K562 (cell line): ENCODE results near the gene DNMT1. TPM values are rescaled to one million over a fixed set of nuclear protein-coding genes. Genes with fewer than 3 reads are reported as not detected.
A peak's percentile ranks its signal among the peaks of the same experiment; 100 is the strongest.

Source experiments
- CEBPG ChIP-seq, 3 experiments: fragments of 200-800 bp in 1 of 3; sonication (Bioruptor generic) in 1 of 3; sonication (generic) in 1 of 3; formaldehyde crosslinking in 1 of 3; IDR thresholded peaks in 2 of 3; conservative IDR thresholded peaks in 1 of 3; 2 replicates each; pipeline versions ENCODE4 v1.6.1 to v1.8.0; 2016 to 2022; ENCODE audit warnings: missing compliant biosample characterization in 2 of 3, missing genetic modification characterization in 2 of 3, mild to moderate bottlenecking in 1 of 3, missing genetic modification reagents in 1 of 3
- COPS2 ChIP-seq: fragments of 450-650 bp; conservative IDR thresholded peaks from 2 replicates; pipeline ENCODE4 v1.6.1; 2016; ENCODE audit warnings: mild to moderate bottlenecking, moderate library complexity
- ETS1 ChIP-seq: conservative IDR thresholded peaks from 2 replicates; pipeline ENCODE4 v1.6.1; 2011; ENCODE audit warnings: low read depth, mild to moderate bottlenecking, low read length; ENCODE audit not compliant: control insufficient read depth
- MEF2A ChIP-seq: IDR thresholded peaks from 2 replicates; pipeline ENCODE4 v1.6.1; 2011; ENCODE audit warnings: low read depth, mild to moderate bottlenecking, low read length, moderate library complexity; ENCODE audit not compliant: control insufficient read depth
- NELFE ChIP-seq: IDR thresholded peaks from 2 replicates; pipeline ENCODE4 v1.6.1; 2011; ENCODE audit warnings: mild to moderate bottlenecking; ENCODE audit not compliant: insufficient read depth, insufficient read length
- RBM39 ChIP-seq: fragments of 200-400 bp; formaldehyde crosslinking; optimal IDR thresholded peaks from 2 replicates; pipeline ENCODE3; 2018; ENCODE audit warnings: low read depth, low read length
- ZBTB40 ChIP-seq, 2 experiments: fragments of 450-650 bp in 1 of 2; sonication (generic) in 1 of 2; formaldehyde crosslinking in 1 of 2; IDR thresholded peaks; 2 replicates each; pipeline versions ENCODE4 v1.7.1 to v1.9.0; 2016 to 2022; ENCODE audit warnings: inconsistent platforms in 1 of 2, mild to moderate bottlenecking in 1 of 2, missing genetic modification reagents in 1 of 2
- ZNF57 ChIP-seq: fragments of 450-650 bp; formaldehyde crosslinking; IDR thresholded peaks from 2 replicates; pipeline ENCODE4 v1.4.0; 2020; ENCODE audit warnings: mild to moderate bottlenecking, moderate library complexity
- polyA plus RNA-seq, 8 experiments: library from polyadenylated mRNA; depleted of rRNA in 4 of 8; stranded (reverse) in 5 of 8; unstranded in 3 of 8; fragments of >200 nt; fragmentation: Nextera tagmentation in 2 of 8; fragmentation: Illumina TruSeq in 1 of 8; extraction: Ambion mirVana in 2 of 8; extraction: Trizol in 1 of 8; gene quantifications; 2 replicates each; pipeline versions ENCODE4 v1.2.1 to v1.2.3, GENCODE V29; 2011 to 2014; ENCODE audit warnings: inconsistent platforms in 1 of 8, missing spikeins in 1 of 8
- total RNA-seq, 7 experiments: library from RNA; depleted of rRNA in 6 of 7; stranded (reverse); fragments of >200 nt in 6 of 7; fragmentation: Illumina TruSeq in 2 of 7; extraction: Trizol in 2 of 7; gene quantifications; 2 replicates each; pipeline versions ENCODE4 v1.2.1 to v1.2.3, GENCODE V29; 2011 to 2021; ENCODE audit warnings: low replicate concordance in 1 of 7
- TF ChIP-seq, protein P1 (sequence below), 2 experiments: fragments of 200-800 bp in 1 of 2; sonication (Bioruptor generic) in 1 of 2; sonication (generic) in 1 of 2; formaldehyde crosslinking in 1 of 2; IDR thresholded peaks in 1 of 2; conservative IDR thresholded peaks in 1 of 2; 2 replicates each; pipeline versions ENCODE4 v1.5.0 to v1.6.1; 2016 to 2020; ENCODE audit warnings: missing compliant biosample characterization in 1 of 2, missing genetic modification characterization in 1 of 2, missing genetic modification reagents in 1 of 2
- TF ChIP-seq, protein P2 (sequence below): fragments of 250-450 bp; sonication (Bioruptor Pico); IDR thresholded peaks from 2 replicates; pipeline ENCODE4 v1.4.0; 2020; ENCODE audit warnings: mild to moderate bottlenecking, moderate library complexity

DNMT1 gene
- total and polyA plus RNA-seq, 9 of the 15 experiments (the other 6 are each of a cell fraction or from before 2014, with no cell fraction given) = 80.1 to 271 (median 121) TPM

GRCh38 chr19:10230861-10231611 lies 36.3 kb upstream of the DNMT1 start, which contains the start of gene S1PR2 (continued):
- TF ChIP-seq CEBPG (CRISPR knock-in tag; IDR thresholded peaks at IDR 0.05) (no peak; the same call in 1 of the 2 replicates), CEBPG (tag; conservative IDR thresholded peaks at IDR 0.05 in 1 of 2, IDR thresholded peaks at IDR 0.05 in 1 of 2) (no peak), RBM39 (no peak), ETS1 (no peak), COPS2 (no peak), NELFE (no peak), ZNF57 (CRISPR knock-in tag) (no peak), ZBTB40 (IDR thresholded peaks at IDR 0.05) (peak; percentile 52), ZBTB40 (CRISPR knock-in tag; IDR thresholded peaks at IDR 0.05) (no peak), MEF2A (no peak)
- TF ChIP-seq, protein P1, sequence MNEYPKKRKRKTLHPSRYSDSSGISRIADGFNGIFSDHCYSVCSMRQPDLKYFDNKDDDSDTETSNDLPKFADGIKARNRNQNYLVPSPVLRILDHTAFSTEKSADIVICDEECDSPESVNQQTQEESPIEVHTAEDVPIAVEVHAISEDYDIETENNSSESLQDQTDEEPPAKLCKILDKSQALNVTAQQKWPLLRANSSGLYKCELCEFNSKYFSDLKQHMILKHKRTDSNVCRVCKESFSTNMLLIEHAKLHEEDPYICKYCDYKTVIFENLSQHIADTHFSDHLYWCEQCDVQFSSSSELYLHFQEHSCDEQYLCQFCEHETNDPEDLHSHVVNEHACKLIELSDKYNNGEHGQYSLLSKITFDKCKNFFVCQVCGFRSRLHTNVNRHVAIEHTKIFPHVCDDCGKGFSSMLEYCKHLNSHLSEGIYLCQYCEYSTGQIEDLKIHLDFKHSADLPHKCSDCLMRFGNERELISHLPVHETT (CRISPR knock-in tag; conservative IDR thresholded peaks at IDR 0.05 in 1 of 2, IDR thresholded peaks at IDR 0.05 in 1 of 2) = peak in 1 of 2 experiments; percentile 61; a peak in 1 of 4 replicates
- TF ChIP-seq, protein P2, sequence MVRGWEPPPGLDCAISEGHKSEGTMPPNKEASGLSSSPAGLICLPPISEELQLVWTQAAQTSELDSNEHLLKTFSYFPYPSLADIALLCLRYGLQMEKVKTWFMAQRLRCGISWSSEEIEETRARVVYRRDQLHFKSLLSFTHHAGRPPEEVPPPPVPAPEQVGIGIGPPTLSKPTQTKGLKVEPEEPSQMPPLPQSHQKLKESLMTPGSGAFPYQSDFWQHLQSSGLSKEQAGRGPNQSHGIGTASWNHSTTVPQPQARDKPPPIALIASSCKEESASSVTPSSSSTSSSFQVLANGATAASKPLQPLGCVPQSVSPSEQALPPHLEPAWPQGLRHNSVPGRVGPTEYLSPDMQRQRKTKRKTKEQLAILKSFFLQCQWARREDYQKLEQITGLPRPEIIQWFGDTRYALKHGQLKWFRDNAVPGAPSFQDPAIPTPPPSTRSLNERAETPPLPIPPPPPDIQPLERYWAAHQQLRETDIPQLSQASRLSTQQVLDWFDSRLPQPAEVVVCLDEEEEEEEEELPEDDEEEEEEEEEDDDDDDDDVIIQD (CRISPR knock-in tag) = no peak
